H1 (cell line): ENCODE results near the gene CAST. TPM values are rescaled to one million over a fixed set of nuclear protein-coding genes. Genes with fewer than 3 reads are reported as not detected.

Experiments
- BCL11A ChIP-seq, 2 experiments: IDR thresholded peaks; one replicate each; pipeline ENCODE4 v1.6.1; 2011; ENCODE audit warnings: low read depth in 2 of 2, low read length in 2 of 2, mild to moderate bottlenecking in 2 of 2
- CBX5 ChIP-seq: fragments of 300-800, 300-1000 bp; sonication (generic); IDR thresholded peaks from 2 replicates; pipeline ENCODE4 v1.7.1; 2016; ENCODE audit warnings: antibody characterized with exemption, low read length, low read depth
- CREB1 ChIP-seq: IDR thresholded peaks from 2 replicates; pipeline ENCODE4 v1.6.1; 2012; ENCODE audit warnings: inconsistent platforms
- GTF2F1 ChIP-seq: IDR thresholded peaks from 2 replicates; pipeline ENCODE4 v1.6.1; 2012; ENCODE audit warnings: low read depth, low read length, improper control_type of control experiment, borderline replicate concordance
- KDM5A ChIP-seq: fragments of 200-600 bp; IDR thresholded peaks from 2 replicates; pipeline ENCODE4 v1.7.1; 2012; ENCODE audit warnings: mild to moderate bottlenecking, low read length, inconsistent platforms, mixed read lengths
- NANOG ChIP-seq: IDR thresholded peaks from 2 replicates; pipeline ENCODE4 v1.6.1; 2011; ENCODE audit warnings: low read length, low read depth, mild to moderate bottlenecking, inconsistent platforms; ENCODE audit not compliant: insufficient read depth, poor library complexity, severe bottlenecking
- POU5F1 ChIP-seq: IDR thresholded peaks from 2 replicates; pipeline ENCODE4 v1.6.1; 2011; ENCODE audit warnings: low read depth, mild to moderate bottlenecking, low read length, moderate library complexity
- SRF ChIP-seq: IDR thresholded peaks from 2 replicates; pipeline ENCODE4 v1.6.1; 2011; ENCODE audit warnings: mild to moderate bottlenecking, low read depth, low read length, moderate library complexity
- TCF12 ChIP-seq: IDR thresholded peaks from 2 replicates; pipeline ENCODE4 v1.6.1; 2011; ENCODE audit warnings: low read depth, mild to moderate bottlenecking, low read length
- polyA plus RNA-seq, 7 experiments: library from polyadenylated mRNA; depleted of rRNA in 3 of 7; stranded (reverse) in 5 of 7; unstranded in 2 of 7; fragments of >200 nt in 5 of 7; fragments of 200-250 nt in 2 of 7; gene quantifications; 1 replicate in 5 of 7; 2 replicates in 1 of 7; 4 replicates in 1 of 7; pipeline versions ENCODE4 v1.2.1 to v1.2.3, GENCODE V29; 2011 to 2013; ENCODE audit warnings: missing spikeins in 2 of 7, mixed read lengths in 2 of 7
- total RNA-seq: library from RNA; stranded (reverse); fragmentation: NEBNext Ultra II Directional; extraction: Animal tissue kit (Norgen Biotek cat#: 25700); gene quantifications from 2 replicates; pipeline ENCODE4 v1.2.1, GENCODE V29; 2021
- TF ChIP-seq, protein P1 (sequence below): fragments of 300-600 bp; sonication (generic); IDR thresholded peaks from 2 replicates; pipeline ENCODE4 v1.7.1; 2012; ENCODE audit warnings: low read length, moderate library complexity, mild to moderate bottlenecking, inconsistent platforms; ENCODE audit not compliant: insufficient replicate concordance

Gene CAST
- total and polyA plus RNA-seq, 2 of the 8 experiments (the other 6 are each of a cell fraction or from before 2014, with no cell fraction given): 9.0 to 48.2 TPM

DNA sequence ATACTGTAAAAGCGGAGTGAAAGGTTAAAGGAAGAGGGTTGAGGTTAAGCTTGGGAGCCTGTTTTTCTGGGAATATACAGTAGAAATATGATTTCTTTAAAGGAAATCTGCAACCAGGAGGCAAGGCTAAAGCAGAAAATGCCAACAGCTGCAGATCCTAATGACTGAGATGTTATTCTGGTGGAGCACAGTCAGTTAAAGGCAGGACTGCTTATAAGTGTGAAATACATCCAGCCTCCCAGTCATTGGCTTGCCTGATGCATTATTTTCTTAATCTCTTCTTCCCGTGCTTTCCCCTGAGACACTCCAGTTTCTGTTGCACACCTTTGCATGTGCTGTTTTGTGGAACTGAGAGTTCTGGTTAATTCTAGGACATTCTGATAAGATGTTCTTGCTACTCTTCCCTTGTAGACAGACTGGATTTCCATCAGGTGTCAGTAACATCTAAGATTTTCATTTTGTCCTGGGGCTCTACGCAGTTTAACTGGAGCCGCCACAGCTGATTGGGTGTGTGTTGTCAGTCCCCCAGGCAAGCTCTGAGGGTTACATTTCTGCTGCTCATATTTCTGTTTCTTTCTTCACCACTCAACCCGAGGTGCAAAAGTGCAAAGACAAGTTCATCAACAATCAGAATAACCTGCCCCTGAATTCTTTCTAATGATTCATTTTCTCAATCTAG is 44.4 kb downstream of the CAST start (continued):
- TF ChIP-seq GTF2F1 (no peak), TCF12 (no peak), CBX5 (no peak), KDM5A (no peak), POU5F1 (no peak), BCL11A (IDR thresholded peaks at IDR 0.05; ENCODE audit: low read depth in 2 of 2, low read length in 2 of 2) (no peak), SRF (no peak), CREB1 (no peak), NANOG (no peak)
- TF ChIP-seq, protein P1, sequence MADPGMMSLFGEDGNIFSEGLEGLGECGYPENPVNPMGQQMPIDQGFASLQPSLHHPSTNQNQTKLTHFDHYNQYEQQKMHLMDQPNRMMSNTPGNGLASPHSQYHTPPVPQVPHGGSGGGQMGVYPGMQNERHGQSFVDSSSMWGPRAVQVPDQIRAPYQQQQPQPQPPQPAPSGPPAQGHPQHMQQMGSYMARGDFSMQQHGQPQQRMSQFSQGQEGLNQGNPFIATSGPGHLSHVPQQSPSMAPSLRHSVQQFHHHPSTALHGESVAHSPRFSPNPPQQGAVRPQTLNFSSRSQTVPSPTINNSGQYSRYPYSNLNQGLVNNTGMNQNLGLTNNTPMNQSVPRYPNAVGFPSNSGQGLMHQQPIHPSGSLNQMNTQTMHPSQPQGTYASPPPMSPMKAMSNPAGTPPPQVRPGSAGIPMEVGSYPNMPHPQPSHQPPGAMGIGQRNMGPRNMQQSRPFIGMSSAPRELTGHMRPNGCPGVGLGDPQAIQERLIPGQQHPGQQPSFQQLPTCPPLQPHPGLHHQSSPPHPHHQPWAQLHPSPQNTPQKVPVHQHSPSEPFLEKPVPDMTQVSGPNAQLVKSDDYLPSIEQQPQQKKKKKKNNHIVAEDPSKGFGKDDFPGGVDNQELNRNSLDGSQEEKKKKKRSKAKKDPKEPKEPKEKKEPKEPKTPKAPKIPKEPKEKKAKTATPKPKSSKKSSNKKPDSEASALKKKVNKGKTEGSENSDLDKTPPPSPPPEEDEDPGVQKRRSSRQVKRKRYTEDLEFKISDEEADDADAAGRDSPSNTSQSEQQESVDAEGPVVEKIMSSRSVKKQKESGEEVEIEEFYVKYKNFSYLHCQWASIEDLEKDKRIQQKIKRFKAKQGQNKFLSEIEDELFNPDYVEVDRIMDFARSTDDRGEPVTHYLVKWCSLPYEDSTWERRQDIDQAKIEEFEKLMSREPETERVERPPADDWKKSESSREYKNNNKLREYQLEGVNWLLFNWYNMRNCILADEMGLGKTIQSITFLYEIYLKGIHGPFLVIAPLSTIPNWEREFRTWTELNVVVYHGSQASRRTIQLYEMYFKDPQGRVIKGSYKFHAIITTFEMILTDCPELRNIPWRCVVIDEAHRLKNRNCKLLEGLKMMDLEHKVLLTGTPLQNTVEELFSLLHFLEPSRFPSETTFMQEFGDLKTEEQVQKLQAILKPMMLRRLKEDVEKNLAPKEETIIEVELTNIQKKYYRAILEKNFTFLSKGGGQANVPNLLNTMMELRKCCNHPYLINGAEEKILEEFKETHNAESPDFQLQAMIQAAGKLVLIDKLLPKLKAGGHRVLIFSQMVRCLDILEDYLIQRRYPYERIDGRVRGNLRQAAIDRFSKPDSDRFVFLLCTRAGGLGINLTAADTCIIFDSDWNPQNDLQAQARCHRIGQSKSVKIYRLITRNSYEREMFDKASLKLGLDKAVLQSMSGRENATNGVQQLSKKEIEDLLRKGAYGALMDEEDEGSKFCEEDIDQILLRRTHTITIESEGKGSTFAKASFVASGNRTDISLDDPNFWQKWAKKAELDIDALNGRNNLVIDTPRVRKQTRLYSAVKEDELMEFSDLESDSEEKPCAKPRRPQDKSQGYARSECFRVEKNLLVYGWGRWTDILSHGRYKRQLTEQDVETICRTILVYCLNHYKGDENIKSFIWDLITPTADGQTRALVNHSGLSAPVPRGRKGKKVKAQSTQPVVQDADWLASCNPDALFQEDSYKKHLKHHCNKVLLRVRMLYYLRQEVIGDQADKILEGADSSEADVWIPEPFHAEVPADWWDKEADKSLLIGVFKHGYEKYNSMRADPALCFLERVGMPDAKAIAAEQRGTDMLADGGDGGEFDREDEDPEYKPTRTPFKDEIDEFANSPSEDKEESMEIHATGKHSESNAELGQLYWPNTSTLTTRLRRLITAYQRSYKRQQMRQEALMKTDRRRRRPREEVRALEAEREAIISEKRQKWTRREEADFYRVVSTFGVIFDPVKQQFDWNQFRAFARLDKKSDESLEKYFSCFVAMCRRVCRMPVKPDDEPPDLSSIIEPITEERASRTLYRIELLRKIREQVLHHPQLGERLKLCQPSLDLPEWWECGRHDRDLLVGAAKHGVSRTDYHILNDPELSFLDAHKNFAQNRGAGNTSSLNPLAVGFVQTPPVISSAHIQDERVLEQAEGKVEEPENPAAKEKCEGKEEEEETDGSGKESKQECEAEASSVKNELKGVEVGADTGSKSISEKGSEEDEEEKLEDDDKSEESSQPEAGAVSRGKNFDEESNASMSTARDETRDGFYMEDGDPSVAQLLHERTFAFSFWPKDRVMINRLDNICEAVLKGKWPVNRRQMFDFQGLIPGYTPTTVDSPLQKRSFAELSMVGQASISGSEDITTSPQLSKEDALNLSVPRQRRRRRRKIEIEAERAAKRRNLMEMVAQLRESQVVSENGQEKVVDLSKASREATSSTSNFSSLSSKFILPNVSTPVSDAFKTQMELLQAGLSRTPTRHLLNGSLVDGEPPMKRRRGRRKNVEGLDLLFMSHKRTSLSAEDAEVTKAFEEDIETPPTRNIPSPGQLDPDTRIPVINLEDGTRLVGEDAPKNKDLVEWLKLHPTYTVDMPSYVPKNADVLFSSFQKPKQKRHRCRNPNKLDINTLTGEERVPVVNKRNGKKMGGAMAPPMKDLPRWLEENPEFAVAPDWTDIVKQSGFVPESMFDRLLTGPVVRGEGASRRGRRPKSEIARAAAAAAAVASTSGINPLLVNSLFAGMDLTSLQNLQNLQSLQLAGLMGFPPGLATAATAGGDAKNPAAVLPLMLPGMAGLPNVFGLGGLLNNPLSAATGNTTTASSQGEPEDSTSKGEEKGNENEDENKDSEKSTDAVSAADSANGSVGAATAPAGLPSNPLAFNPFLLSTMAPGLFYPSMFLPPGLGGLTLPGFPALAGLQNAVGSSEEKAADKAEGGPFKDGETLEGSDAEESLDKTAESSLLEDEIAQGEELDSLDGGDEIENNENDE: no peak
